ENCODE results near the gene ATF6.
A peak's percentile ranks its signal among the peaks of the same experiment; 100 is the strongest.

ATF6 gene

GRCh38 chr1:161999301-162000052, 233.4 kb downstream of the ATF6 start:
- no peak for DNase-seq (ENCODE audit: low read depth)
- no peak overlapping the region for H3K4me3 ChIP-seq (replicated peaks; ENCODE audit: low read depth, low read length)
- no peak for TF ChIP-seq CTCF (IDR thresholded peaks at IDR 0.05; ENCODE audit: low read length, missing control alignments)

- DNase-seq (ENCODE audit: low read depth), result no peak
- TF ChIP-seq CTCF (IDR thresholded peaks at IDR 0.05; ENCODE audit: low read length, missing control alignments), result no peak
- no peak overlapping the region for H3K4me3 ChIP-seq (replicated peaks; ENCODE audit: low read depth, low read length)
These were observed 233.9 kb downstream of the ATF6 start for GRCh38 chr1:162000053-162000420.

GRCh38 chr1:162003061-162003829, 237.1 kb downstream of the ATF6 start:
- no peak for TF ChIP-seq CTCF (IDR thresholded peaks at IDR 0.05; ENCODE audit: low read length, missing control alignments)
- DNase-seq (ENCODE audit: low read depth), result peak; percentile 44
- H3K4me3 ChIP-seq (replicated peaks; ENCODE audit: low read depth, low read length), result no peak overlapping the region

GRCh38 chr1:162003830-162004215, 237.7 kb downstream of the ATF6 start:
- H3K4me3 ChIP-seq (replicated peaks; ENCODE audit: low read depth, low read length), result no peak overlapping the region
- no peak for TF ChIP-seq CTCF (IDR thresholded peaks at IDR 0.05; ENCODE audit: low read length, missing control alignments)
- DNase-seq (ENCODE audit: low read depth), result peak; percentile 40

GRCh38 chr1:162004441-162004950, 238.4 kb downstream of the ATF6 start:
- no peak overlapping the region for H3K4me3 ChIP-seq (replicated peaks; ENCODE audit: low read depth, low read length)
- no peak for DNase-seq (ENCODE audit: low read depth)
- TF ChIP-seq CTCF (IDR thresholded peaks at IDR 0.05; ENCODE audit: low read length, missing control alignments), result no peak

GRCh38 chr1:162006081-162006480, 240.0 kb downstream of the ATF6 start:
- no peak for DNase-seq (ENCODE audit: low read depth)
- H3K4me3 ChIP-seq (replicated peaks; ENCODE audit: low read depth, low read length), result no peak overlapping the region
- TF ChIP-seq CTCF (IDR thresholded peaks at IDR 0.05; ENCODE audit: low read length, missing control alignments), result no peak

Measured in fibroblast of pulmonary artery (primary cell).